Keratinocyte (primary cell): ENCODE data around the gene MROH7.

Source experiments
- EZH2 ChIP-seq: IDR thresholded peaks from one replicate; pipeline ENCODE4 v1.6.1; 2012; ENCODE audit warnings: inconsistent platforms, mild to moderate bottlenecking, low read length, moderate library complexity
- TF ChIP-seq, protein P1 (sequence below), 3 experiments: IDR thresholded peaks in 1 of 3; conservative IDR thresholded peaks in 1 of 3; optimal IDR thresholded peaks in 1 of 3; 2 replicates in 2 of 3; 3 replicates in 1 of 3; pipeline versions ENCODE3 to v1.5.1; 2011; ENCODE audit warnings: low read length in 3 of 3, mild to moderate bottlenecking in 3 of 3, moderate library complexity in 2 of 3, control low read depth in 1 of 3, inconsistent platforms in 1 of 3; ENCODE audit not compliant: insufficient read depth in 2 of 3; ENCODE audit errors: extremely low read depth in 1 of 3

DNA sequence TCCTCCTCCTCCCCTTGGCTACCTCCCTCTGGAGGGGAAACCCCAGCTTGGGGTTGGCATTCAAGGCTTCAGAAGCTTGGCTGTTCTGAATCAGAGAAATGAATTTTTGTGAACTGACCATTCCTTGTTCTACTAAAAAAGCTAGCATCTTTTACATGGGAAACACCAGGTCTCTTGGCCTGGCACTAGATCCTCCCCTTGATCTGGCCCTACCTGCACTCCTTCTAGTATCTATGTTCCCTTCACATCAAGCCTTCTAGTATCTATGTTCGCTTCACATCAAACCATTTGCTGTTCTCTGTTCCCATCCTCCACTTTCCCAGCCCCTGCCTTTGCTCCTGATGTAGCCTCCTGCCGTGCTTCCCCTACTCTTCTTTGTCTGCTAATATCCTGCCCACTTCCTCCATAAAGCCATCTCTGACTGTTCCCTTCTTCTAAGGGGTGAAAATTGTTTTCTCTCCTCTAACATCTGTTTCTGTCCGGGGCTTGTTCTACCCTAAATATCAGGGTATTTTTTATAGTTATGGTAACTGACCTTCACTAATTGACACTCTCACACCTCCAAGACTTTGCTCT, 44.0 kb upstream of the MROH7 start:
- TF ChIP-seq, protein P1, sequence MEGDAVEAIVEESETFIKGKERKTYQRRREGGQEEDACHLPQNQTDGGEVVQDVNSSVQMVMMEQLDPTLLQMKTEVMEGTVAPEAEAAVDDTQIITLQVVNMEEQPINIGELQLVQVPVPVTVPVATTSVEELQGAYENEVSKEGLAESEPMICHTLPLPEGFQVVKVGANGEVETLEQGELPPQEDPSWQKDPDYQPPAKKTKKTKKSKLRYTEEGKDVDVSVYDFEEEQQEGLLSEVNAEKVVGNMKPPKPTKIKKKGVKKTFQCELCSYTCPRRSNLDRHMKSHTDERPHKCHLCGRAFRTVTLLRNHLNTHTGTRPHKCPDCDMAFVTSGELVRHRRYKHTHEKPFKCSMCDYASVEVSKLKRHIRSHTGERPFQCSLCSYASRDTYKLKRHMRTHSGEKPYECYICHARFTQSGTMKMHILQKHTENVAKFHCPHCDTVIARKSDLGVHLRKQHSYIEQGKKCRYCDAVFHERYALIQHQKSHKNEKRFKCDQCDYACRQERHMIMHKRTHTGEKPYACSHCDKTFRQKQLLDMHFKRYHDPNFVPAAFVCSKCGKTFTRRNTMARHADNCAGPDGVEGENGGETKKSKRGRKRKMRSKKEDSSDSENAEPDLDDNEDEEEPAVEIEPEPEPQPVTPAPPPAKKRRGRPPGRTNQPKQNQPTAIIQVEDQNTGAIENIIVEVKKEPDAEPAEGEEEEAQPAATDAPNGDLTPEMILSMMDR (optimal IDR thresholded peaks at IDR 0.05 in 1 of 3, IDR thresholded peaks at IDR 0.05 in 1 of 3, conservative IDR thresholded peaks at IDR 0.05 in 1 of 3; ENCODE audit: extremely low read depth in 1 of 3, insufficient read depth in 2 of 3, low read length in 3 of 3) = no peak
- no peak for TF ChIP-seq EZH2
